ENCODE results near the gene MC1R. TPM values are rescaled to one million over a fixed set of nuclear protein-coding genes. Genes with fewer than 3 reads are reported as not detected.

MC1R gene
- total and polyA plus RNA-seq, 10 of the 15 experiments (the other 5 are each of a cell fraction or from before 2014, with no cell fraction given) = 0.06 to 2.3 (median 0.45) TPM

- no peak overlapping the region for H3K9ac ChIP-seq (ENCODE audit: control insufficient read depth, insufficient read depth, low read length)
- intact Hi-C loops (cut with micrococcal nuclease; ENCODE audit: unreplicated experiment) = no loop called here
Measured at GRCh38 chr16:89957216-89957785, 38.6 kb downstream of the MC1R start.

More at GRCh38 chr16:89957216-89957785, 38.6 kb downstream of the MC1R start:
- H3K9me3 ChIP-seq (replicated peaks; ENCODE audit: control insufficient read depth, insufficient read depth, low read length) = no peaks in the 10 kb centered on the region
- SMC1A ChIA-PET (ENCODE audit: uncharacterized antibody, unreplicated experiment) = no interaction called here
- no peak overlapping the region for H3K27ac ChIP-seq (ENCODE audit: control insufficient read depth, insufficient read depth)
- H2AFZ ChIP-seq (ENCODE audit: control insufficient read depth, low read depth, low read length) = no peak overlapping the region
- H3K4me2 ChIP-seq (ENCODE audit: control insufficient read depth, insufficient read depth) = no peak overlapping the region
- H3K36me3 ChIP-seq (ENCODE audit: control insufficient read depth in 2 of 2, insufficient read depth in 2 of 2, low read length in 1 of 2) = peaks cover 0 to 5% of the 10 kb centered on the region in 2 experiments
- 88% methylated on average over 21 of the region's 23 CpGs for WGBS (ENCODE audit: insufficient coverage, insufficient replicate concordance, low lambda C conversion rate, missing lambda C conversion rate)
- DNase-seq (ENCODE audit: low read depth, low spot score) = no peak
- peaks cover 31% of the 10 kb centered on the region for H3K4me1 ChIP-seq (ENCODE audit: control insufficient read depth, insufficient read depth, low read length)
- no peaks in the 10 kb centered on the region for H3K79me2 ChIP-seq (ENCODE audit: control insufficient read depth, insufficient read depth, low read length)
- H3K4me3 ChIP-seq = no peak overlapping the region
- RAD21 ChIA-PET (ENCODE audit: unreplicated experiment) = no interaction called here
- POLR2A ChIA-PET = no interaction called here
- in situ Hi-C loops (cut with MboI) = no loop called here
- no peak for TF ChIP-seq MTA3 (IDR thresholded peaks at IDR 0.05; ENCODE audit: borderline replicate concordance, low read length)
- no peak for TF ChIP-seq WRNIP1 (IDR thresholded peaks at IDR 0.05; ENCODE audit: borderline replicate concordance, low read depth, low read length)
- no peak for TF ChIP-seq HDGF (IDR thresholded peaks at IDR 0.05)
- TF ChIP-seq BCL3 (IDR thresholded peaks at IDR 0.05; ENCODE audit: borderline replicate concordance, insufficient read depth, low read depth, low read length, poor library complexity, severe bottlenecking) = no peak
- TF ChIP-seq SMAD1 (IDR thresholded peaks at IDR 0.05; ENCODE audit: low read depth, partially characterized antibody) = no peak
- no peak for TF ChIP-seq IKZF2 (IDR thresholded peaks at IDR 0.05)
- no peak for TF ChIP-seq RAD51 (IDR thresholded peaks at IDR 0.05)
- no peak for TF ChIP-seq ZNF217 (IDR thresholded peaks at IDR 0.05)
- TF ChIP-seq NR2C1 (IDR thresholded peaks at IDR 0.05) = no peak
- TF ChIP-seq E4F1 (IDR thresholded peaks at IDR 0.05; ENCODE audit: borderline replicate concordance, partially characterized antibody) = no peak
- no peak for TF ChIP-seq EP300 (IDR thresholded peaks at IDR 0.05; ENCODE audit: borderline replicate concordance in 1 of 2, control insufficient read depth in 1 of 2, low read depth in 2 of 2, low read length in 2 of 2)
- TF ChIP-seq SUPT20H (IDR thresholded peaks at IDR 0.05; ENCODE audit: borderline replicate concordance, control insufficient read depth, low read depth, low read length) = no peak
- no peak for TF ChIP-seq E2F4 (IDR thresholded peaks at IDR 0.05; ENCODE audit: low read depth, low read length)
- no peak for TF ChIP-seq USF1 (IDR thresholded peaks at IDR 0.05; ENCODE audit: borderline replicate concordance, extremely low read length, insufficient read depth, low read depth, low read length)
- no peaks in the 10 kb centered on the region for H4K20me1 ChIP-seq (ENCODE audit: control insufficient read depth, insufficient read depth)
- CTCF ChIA-PET = no interaction called here
- no peak for ATAC-seq
- no TSS peak for BruUV-seq (replicated peaks)
- no peak for FAIRE-seq
- H3K27me3 ChIP-seq (replicated peaks in 1 of 2; ENCODE audit: control insufficient read depth in 2 of 2, insufficient read depth in 2 of 2, low read length in 1 of 2) = no peaks in the 10 kb centered on the region
